ENCODE measurements around the gene CRB2. TPM values are rescaled to one million over a fixed set of nuclear protein-coding genes. Genes with fewer than 3 reads are reported as not detected.
A peak's percentile ranks its signal among the peaks of the same experiment; 100 is the strongest.

The CRB2 gene
- total RNA-seq, 4 donors from 2014 or later = 0.06 to 0.13 TPM; not detected in 2

GRCh38 chr9:123318961-123319421 lies 37.0 kb upstream of the CRB2 start:
- Histone ChIP-seq H3K4me1 (peaks cover 14 to 35% (median 28%) of the 10 kb centered on the region in 4 donors), H3K27me3 (no peaks in the 10 kb centered on the region), H3K36me3 (no peaks in the 10 kb centered on the region), H3K27ac (replicated peaks in 1 of 4) (peak overlapping the region in 3 of 4 donors; percentile 40 to 58 (median 51)), H3K4me3 (no peak overlapping the region), H3K9me3 (no peaks in the 10 kb centered on the region)
- TF ChIP-seq, protein P1, sequence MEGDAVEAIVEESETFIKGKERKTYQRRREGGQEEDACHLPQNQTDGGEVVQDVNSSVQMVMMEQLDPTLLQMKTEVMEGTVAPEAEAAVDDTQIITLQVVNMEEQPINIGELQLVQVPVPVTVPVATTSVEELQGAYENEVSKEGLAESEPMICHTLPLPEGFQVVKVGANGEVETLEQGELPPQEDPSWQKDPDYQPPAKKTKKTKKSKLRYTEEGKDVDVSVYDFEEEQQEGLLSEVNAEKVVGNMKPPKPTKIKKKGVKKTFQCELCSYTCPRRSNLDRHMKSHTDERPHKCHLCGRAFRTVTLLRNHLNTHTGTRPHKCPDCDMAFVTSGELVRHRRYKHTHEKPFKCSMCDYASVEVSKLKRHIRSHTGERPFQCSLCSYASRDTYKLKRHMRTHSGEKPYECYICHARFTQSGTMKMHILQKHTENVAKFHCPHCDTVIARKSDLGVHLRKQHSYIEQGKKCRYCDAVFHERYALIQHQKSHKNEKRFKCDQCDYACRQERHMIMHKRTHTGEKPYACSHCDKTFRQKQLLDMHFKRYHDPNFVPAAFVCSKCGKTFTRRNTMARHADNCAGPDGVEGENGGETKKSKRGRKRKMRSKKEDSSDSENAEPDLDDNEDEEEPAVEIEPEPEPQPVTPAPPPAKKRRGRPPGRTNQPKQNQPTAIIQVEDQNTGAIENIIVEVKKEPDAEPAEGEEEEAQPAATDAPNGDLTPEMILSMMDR (IDR thresholded peaks at IDR 0.05) = no peak
- TF ChIP-seq POLR2A (IDR thresholded peaks at IDR 0.05; ENCODE audit: low read depth) (no peak), POLR2AphosphoS5 (IDR thresholded peaks at IDR 0.05) (no peak), EP300 (IDR thresholded peaks at IDR 0.05) (no peak)
- intact Hi-C loops (cut with DNase I) = no loop called here
- no peak for DNase-seq (ENCODE audit: extremely low spot score)
- WGBS = 35% methylated on average over 7 of the region's 7 CpGs

DNA sequence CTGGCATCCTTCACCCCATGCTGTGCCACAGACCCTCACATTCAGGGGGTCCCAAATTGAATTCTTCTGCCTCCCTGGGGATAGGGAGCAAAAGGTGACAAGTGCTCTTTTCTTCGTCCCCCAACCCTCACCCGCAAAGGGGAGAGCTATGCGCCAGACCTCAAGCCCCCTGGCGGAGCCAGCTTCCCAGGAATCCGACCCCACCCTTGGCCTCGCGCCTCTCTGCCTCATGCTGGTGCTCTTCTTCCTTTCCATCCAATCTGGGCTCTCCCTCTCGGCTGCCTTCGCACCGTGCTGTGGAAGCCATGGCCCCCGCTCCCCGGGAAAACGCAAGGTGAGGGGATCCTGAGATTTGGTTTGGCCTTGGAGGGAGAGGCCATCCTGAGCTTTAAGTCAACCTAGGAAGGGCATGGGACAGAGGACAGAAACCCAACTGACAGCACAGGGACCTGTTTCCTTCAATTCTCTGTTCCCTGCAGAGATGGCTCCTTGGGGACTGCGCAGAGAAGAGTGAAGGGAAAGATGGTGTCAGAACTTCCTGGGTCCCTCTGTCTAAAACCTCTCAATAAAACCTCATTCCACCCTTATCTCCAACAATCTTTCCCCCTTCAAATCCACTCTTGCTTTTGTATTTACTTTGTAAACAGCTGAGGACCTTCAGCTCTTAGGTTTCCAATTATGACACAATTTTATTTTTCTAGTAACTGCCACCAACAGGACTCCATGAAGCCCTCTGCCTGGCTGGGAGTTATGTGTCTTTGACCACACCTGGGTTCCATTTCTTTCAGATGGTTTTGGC lies 36.3 kb upstream of the CRB2 start:
- no peak for TF ChIP-seq POLR2A (IDR thresholded peaks at IDR 0.05; ENCODE audit: low read depth)
- no peak for TF ChIP-seq EP300 (IDR thresholded peaks at IDR 0.05)
- no peak for TF ChIP-seq POLR2AphosphoS5 (IDR thresholded peaks at IDR 0.05)
- TF ChIP-seq, protein P1 (IDR thresholded peaks at IDR 0.05) = no peak
- Histone ChIP-seq H3K27me3 (no peaks in the 10 kb centered on the region), H3K4me1 (peaks cover 14 to 35% (median 28%) of the 10 kb centered on the region in 4 donors), H3K27ac (replicated peaks in 1 of 4) (peak overlapping the region in 2 of 4 donors; percentile 40 to 51), H3K36me3 (no peaks in the 10 kb centered on the region), H3K9me3 (no peaks in the 10 kb centered on the region), H3K4me3 (no peak overlapping the region)
- WGBS = 82% methylated on average over 14 of the region's 14 CpGs
- intact Hi-C loops (cut with DNase I) = no loop called here
- DNase-seq (ENCODE audit: extremely low spot score) = no peak

GRCh38 chr9:123320814-123321213 lies 35.2 kb upstream of the CRB2 start:
- Histone ChIP-seq H3K4me1 (peaks cover 14 to 35% (median 28%) of the 10 kb centered on the region in 4 donors), H3K27ac (replicated peaks in 1 of 4) (no peak overlapping the region), H3K9me3 (no peaks in the 10 kb centered on the region), H3K27me3 (no peaks in the 10 kb centered on the region), H3K4me3 (no peak overlapping the region), H3K36me3 (no peaks in the 10 kb centered on the region)
- intact Hi-C loops (cut with DNase I) = no loop called here
- no peak for DNase-seq (ENCODE audit: extremely low spot score)
- no peak for TF ChIP-seq POLR2A (IDR thresholded peaks at IDR 0.05; ENCODE audit: low read depth)
- TF ChIP-seq, protein P1 (IDR thresholded peaks at IDR 0.05) = no peak
- TF ChIP-seq POLR2AphosphoS5 (IDR thresholded peaks at IDR 0.05) = no peak
- TF ChIP-seq EP300 (IDR thresholded peaks at IDR 0.05) = no peak
- 100% methylated on average over 2 of the region's 5 CpGs for WGBS

DNA sequence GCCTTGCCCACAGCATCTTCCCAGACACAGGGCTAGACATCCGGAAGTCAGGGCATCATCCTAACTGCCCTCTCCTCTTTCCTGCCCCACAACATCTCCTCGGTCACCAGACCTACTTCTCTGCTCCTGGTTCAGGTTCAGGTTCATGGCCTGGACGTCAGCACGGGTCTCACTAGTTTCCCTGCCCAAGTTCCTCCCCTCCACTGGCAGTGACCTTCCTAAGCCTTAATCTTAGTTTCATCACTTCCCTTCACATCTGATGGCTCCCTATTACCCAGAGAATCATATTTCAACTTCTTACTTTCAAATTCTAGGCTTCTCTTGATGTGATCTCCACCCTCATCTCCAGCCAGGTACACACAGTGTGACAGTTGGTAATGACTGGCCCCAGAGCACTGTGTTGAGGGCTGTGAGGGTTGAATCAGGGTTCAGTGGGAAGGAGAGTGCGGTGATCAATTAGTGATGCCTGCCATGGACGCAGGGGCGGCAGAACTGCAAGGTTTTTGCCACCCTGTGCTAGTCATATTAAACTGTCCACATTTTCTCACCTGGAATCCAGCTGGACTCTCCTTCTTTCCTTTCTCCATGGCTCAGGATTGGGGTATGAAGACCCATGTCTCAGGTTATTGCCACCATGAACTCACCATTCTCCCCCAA lies 34.3 kb upstream of the CRB2 start:
- DNase-seq (ENCODE audit: extremely low spot score) = no peak
- H3K9me3 ChIP-seq = no peaks in the 10 kb centered on the region
- no peaks in the 10 kb centered on the region for H3K36me3 ChIP-seq
- H3K27me3 ChIP-seq = no peaks in the 10 kb centered on the region
- peaks cover 14 to 35% (median 30%) of the 10 kb centered on the region in 4 donors for H3K4me1 ChIP-seq
- H3K27ac ChIP-seq (replicated peaks in 1 of 4) = no peak overlapping the region
- intact Hi-C loops (cut with DNase I) = no loop called here
- WGBS = 93% methylated on average over 7 of the region's 7 CpGs
- TF ChIP-seq POLR2A (IDR thresholded peaks at IDR 0.05; ENCODE audit: low read depth) (no peak), POLR2AphosphoS5 (IDR thresholded peaks at IDR 0.05) (no peak), EP300 (IDR thresholded peaks at IDR 0.05) (no peak)
- TF ChIP-seq, protein P1 (IDR thresholded peaks at IDR 0.05) = no peak
- H3K4me3 ChIP-seq = no peak overlapping the region
